ENCODE results near the gene PSME3. TPM values are rescaled to one million over a fixed set of nuclear protein-coding genes. Genes with fewer than 3 reads are reported as not detected.

Gene PSME3
- total RNA-seq, 1 experiment from 2014 or later = 192 TPM

DNA sequence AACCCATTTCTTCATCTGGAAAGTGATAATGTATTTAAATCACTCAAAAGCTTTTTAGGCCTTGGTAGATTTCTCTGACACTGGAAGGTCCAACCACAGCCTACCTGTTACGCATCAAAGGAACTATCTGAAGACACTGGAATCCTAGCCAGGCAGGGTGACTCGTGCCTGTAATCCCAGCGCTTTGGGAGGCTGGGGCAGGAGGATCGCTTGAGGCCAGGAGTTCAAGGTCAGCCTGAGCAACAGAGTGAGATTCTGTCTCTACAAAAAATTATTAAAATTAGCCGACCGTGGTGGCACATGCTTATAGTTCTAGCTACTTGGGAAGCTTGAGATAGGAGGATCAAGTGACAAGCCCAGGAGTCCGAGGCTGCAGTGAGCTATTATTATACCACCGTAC, 49.0 kb downstream of the PSME3 start:
- no peak overlapping the region for H3K27ac Mint-ChIP-seq
- ChIA-PET POLR2A (no interaction called here), CTCF (interaction anchor here (1.0 to 2.8 kb wide), 3 partner anchors 47 to 116 kb away, joined by 3 to 9 read pairs (median 6); partner anchors contain the start of genes BECN1 and RPL27)
- peaks cover 25% of the 10 kb centered on the region for H3K27me3 Mint-ChIP-seq (ENCODE audit: low read depth)
- ATAC-seq (no peak), DNase-seq (ENCODE audit: low spot score) (no peak)
- no peaks in the 10 kb centered on the region for H3K36me3 Mint-ChIP-seq
- no peak for TF ChIP-seq ATF1 (CRISPR knock-in tag; IDR thresholded peaks at IDR 0.05)
- no peak for TF ChIP-seq KAT7 (CRISPR knock-in tag; IDR thresholded peaks at IDR 0.05; ENCODE audit: borderline replicate concordance)
- no peak for TF ChIP-seq GTF2I (CRISPR knock-in tag; conservative IDR thresholded peaks at IDR 0.05)
- TF ChIP-seq, protein P1, sequence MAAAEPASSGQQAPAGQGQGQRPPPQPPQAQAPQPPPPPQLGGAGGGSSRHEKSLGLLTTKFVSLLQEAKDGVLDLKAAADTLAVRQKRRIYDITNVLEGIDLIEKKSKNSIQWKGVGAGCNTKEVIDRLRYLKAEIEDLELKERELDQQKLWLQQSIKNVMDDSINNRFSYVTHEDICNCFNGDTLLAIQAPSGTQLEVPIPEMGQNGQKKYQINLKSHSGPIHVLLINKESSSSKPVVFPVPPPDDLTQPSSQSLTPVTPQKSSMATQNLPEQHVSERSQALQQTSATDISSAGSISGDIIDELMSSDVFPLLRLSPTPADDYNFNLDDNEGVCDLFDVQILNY (CRISPR knock-in tag; IDR thresholded peaks at IDR 0.05) = no peak
- TF ChIP-seq ZBTB21 (CRISPR knock-in tag; IDR thresholded peaks at IDR 0.05; ENCODE audit: borderline replicate concordance) = no peak
- no peak for TF ChIP-seq TP53 (CRISPR knock-in tag; IDR thresholded peaks at IDR 0.05)
- no peak for TF ChIP-seq JUN (CRISPR knock-in tag; IDR thresholded peaks at IDR 0.05)
- H3K4me1 Mint-ChIP-seq = peaks cover 26% of the 10 kb centered on the region
- no peak overlapping the region for H3K4me3 Mint-ChIP-seq
- no peaks in the 10 kb centered on the region for H3K9me3 Mint-ChIP-seq

DNA sequence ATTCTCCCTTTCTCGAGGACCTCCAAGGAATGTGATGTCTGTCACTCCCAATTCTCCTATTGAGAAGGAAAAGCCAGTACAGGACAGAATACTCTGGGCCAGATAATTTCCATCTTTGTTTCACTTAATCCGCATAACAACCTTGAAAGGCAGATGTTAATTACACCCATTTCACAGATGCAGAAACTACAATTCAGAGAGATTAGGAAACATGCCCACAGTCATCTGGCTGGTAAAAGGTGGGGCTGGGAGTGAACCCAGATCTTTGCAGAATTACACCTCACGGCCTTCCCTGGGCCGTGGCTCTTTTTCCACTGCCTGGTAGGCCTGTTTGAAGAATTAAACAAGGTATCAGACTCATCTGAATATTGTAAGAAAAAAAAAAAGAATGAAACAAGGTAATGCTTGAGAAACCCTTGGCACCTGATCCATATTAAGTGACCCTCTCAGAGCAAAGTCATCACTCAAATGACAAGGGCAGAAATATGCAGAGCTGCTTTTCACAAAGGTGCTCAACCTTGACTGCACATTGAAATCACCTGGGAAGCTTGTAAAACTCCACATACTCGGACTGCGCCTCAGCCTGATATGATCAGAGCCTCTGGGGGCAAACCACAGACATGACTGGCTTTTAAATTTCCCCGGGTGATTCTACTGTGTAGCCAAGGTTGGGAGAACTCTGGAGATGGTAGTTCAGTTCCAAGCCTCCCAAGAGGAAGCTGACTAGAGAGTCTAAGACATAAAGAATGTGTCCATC, 50.8 kb downstream of the PSME3 start:
- Mint-ChIP-seq H3K9me3 (no peaks in the 10 kb centered on the region), H3K36me3 (no peaks in the 10 kb centered on the region), H3K27me3 (ENCODE audit: low read depth) (peaks cover 7% of the 10 kb centered on the region), H3K27ac (no peak overlapping the region), H3K4me3 (no peak overlapping the region), H3K4me1 (peaks cover 9% of the 10 kb centered on the region)
- ChIA-PET CTCF (interaction anchor here (2.0 to 2.8 kb wide), 2 partner anchors 45 to 60 kb away, joined by 6 to 9 read pairs; partner anchors contain the start of gene BECN1), POLR2A (no interaction called here)
- DNase-seq (ENCODE audit: low spot score) (no peak), ATAC-seq (no peak)
- TF ChIP-seq SOX15 (CRISPR knock-in tag; IDR thresholded peaks at IDR 0.05) = no peak
- TF ChIP-seq, protein P2, sequence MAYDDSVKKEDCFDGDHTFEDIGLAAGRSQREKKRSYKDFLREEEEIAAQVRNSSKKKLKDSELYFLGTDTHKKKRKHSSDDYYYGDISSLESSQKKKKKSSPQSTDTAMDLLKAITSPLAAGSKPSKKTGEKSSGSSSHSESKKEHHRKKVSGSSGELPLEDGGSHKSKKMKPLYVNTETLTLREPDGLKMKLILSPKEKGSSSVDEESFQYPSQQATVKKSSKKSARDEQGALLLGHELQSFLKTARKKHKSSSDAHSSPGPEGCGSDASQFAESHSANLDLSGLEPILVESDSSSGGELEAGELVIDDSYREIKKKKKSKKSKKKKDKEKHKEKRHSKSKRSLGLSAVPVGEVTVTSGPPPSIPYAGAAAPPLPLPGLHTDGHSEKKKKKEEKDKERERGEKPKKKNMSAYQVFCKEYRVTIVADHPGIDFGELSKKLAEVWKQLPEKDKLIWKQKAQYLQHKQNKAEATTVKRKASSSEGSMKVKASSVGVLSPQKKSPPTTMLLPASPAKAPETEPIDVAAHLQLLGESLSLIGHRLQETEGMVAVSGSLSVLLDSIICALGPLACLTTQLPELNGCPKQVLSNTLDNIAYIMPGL (CRISPR knock-in tag; IDR thresholded peaks at IDR 0.05) = no peak
- TF ChIP-seq, protein P3, sequence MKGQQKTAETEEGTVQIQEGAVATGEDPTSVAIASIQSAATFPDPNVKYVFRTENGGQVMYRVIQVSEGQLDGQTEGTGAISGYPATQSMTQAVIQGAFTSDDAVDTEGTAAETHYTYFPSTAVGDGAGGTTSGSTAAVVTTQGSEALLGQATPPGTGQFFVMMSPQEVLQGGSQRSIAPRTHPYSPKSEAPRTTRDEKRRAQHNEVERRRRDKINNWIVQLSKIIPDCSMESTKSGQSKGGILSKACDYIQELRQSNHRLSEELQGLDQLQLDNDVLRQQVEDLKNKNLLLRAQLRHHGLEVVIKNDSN (CRISPR knock-in tag; IDR thresholded peaks at IDR 0.05) = no peak
- no peak for TF ChIP-seq JUN (CRISPR knock-in tag; IDR thresholded peaks at IDR 0.05)
- TF ChIP-seq, protein P4, sequence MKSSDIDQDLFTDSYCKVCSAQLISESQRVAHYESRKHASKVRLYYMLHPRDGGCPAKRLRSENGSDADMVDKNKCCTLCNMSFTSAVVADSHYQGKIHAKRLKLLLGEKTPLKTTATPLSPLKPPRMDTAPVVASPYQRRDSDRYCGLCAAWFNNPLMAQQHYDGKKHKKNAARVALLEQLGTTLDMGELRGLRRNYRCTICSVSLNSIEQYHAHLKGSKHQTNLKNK (CRISPR knock-in tag; IDR thresholded peaks at IDR 0.05) = no peak
- no peak for TF ChIP-seq NFATC4 (CRISPR knock-in tag; IDR thresholded peaks at IDR 0.05)
- TF ChIP-seq, protein P5, sequence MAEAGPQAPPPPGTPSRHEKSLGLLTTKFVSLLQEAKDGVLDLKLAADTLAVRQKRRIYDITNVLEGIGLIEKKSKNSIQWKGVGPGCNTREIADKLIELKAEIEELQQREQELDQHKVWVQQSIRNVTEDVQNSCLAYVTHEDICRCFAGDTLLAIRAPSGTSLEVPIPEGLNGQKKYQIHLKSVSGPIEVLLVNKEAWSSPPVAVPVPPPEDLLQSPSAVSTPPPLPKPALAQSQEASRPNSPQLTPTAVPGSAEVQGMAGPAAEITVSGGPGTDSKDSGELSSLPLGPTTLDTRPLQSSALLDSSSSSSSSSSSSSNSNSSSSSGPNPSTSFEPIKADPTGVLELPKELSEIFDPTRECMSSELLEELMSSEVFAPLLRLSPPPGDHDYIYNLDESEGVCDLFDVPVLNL (CRISPR knock-in tag; IDR thresholded peaks at IDR 0.05; ENCODE audit: borderline replicate concordance, low read depth) = no peak
- TF ChIP-seq, protein P6, sequence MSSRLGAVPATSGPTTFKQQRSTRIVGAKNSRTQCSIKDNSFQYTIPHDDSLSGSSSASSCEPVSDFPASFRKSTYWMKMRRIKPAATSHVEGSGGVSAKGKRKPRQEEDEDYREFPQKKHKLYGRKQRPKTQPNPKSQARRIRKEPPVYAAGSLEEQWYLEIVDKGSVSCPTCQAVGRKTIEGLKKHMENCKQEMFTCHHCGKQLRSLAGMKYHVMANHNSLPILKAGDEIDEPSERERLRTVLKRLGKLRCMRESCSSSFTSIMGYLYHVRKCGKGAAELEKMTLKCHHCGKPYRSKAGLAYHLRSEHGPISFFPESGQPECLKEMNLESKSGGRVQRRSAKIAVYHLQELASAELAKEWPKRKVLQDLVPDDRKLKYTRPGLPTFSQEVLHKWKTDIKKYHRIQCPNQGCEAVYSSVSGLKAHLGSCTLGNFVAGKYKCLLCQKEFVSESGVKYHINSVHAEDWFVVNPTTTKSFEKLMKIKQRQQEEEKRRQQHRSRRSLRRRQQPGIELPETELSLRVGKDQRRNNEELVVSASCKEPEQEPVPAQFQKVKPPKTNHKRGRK (CRISPR knock-in tag; IDR thresholded peaks at IDR 0.05; ENCODE audit: borderline replicate concordance) = no peak
- TF ChIP-seq, protein P7, sequence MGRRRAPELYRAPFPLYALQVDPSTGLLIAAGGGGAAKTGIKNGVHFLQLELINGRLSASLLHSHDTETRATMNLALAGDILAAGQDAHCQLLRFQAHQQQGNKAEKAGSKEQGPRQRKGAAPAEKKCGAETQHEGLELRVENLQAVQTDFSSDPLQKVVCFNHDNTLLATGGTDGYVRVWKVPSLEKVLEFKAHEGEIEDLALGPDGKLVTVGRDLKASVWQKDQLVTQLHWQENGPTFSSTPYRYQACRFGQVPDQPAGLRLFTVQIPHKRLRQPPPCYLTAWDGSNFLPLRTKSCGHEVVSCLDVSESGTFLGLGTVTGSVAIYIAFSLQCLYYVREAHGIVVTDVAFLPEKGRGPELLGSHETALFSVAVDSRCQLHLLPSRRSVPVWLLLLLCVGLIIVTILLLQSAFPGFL (CRISPR knock-in tag; IDR thresholded peaks at IDR 0.05; ENCODE audit: borderline replicate concordance) = no peak
- TF ChIP-seq, protein P8, sequence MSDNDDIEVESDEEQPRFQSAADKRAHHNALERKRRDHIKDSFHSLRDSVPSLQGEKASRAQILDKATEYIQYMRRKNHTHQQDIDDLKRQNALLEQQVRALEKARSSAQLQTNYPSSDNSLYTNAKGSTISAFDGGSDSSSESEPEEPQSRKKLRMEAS (CRISPR knock-in tag; IDR thresholded peaks at IDR 0.05) = no peak
- TF ChIP-seq, protein P9, sequence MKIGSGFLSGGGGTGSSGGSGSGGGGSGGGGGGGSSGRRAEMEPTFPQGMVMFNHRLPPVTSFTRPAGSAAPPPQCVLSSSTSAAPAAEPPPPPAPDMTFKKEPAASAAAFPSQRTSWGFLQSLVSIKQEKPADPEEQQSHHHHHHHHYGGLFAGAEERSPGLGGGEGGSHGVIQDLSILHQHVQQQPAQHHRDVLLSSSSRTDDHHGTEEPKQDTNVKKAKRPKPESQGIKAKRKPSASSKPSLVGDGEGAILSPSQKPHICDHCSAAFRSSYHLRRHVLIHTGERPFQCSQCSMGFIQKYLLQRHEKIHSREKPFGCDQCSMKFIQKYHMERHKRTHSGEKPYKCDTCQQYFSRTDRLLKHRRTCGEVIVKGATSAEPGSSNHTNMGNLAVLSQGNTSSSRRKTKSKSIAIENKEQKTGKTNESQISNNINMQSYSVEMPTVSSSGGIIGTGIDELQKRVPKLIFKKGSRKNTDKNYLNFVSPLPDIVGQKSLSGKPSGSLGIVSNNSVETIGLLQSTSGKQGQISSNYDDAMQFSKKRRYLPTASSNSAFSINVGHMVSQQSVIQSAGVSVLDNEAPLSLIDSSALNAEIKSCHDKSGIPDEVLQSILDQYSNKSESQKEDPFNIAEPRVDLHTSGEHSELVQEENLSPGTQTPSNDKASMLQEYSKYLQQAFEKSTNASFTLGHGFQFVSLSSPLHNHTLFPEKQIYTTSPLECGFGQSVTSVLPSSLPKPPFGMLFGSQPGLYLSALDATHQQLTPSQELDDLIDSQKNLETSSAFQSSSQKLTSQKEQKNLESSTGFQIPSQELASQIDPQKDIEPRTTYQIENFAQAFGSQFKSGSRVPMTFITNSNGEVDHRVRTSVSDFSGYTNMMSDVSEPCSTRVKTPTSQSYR (CRISPR knock-in tag; IDR thresholded peaks at IDR 0.05) = no peak
- TF ChIP-seq ZNF263 (CRISPR knock-in tag; IDR thresholded peaks at IDR 0.05; ENCODE audit: low read depth) = no peak
- TF ChIP-seq, protein P10, sequence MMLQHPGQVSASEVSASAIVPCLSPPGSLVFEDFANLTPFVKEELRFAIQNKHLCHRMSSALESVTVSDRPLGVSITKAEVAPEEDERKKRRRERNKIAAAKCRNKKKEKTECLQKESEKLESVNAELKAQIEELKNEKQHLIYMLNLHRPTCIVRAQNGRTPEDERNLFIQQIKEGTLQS (CRISPR knock-in tag; conservative IDR thresholded peaks at IDR 0.05) = no peak
- TF ChIP-seq ZNF317 (CRISPR knock-in tag; IDR thresholded peaks at IDR 0.05; ENCODE audit: borderline replicate concordance, low read depth) = no peak
- no peak for TF ChIP-seq SP1 (CRISPR knock-in tag; conservative IDR thresholded peaks at IDR 0.05)

Data from WTC11 (cell line).